Mesendoderm (in vitro differentiated cells): ENCODE measurements around the gene KLRK1.
"Not testable (repeated sequence)": the region's sequence is repeated elsewhere in the genome, so short reads cannot be mapped to it uniquely, and the experiment has no call there.

Source experiments
- DNase-seq: peaks from one replicate; pipeline ENCODE4 v3.0.0; 2013
- H2AK5ac ChIP-seq: 2 replicates; pipeline ENCODE4 v1.6.1; 2013; ENCODE audit warnings: low read length, inconsistent platforms
- H2BK120ac ChIP-seq: 2 replicates; pipeline ENCODE4 v1.6.1; 2013; ENCODE audit warnings: low read depth, mild to moderate bottlenecking, low read length, moderate library complexity, mixed read lengths
- H2BK15ac ChIP-seq: replicated peaks from 2 replicates; pipeline ENCODE4 v1.6.1; 2013; ENCODE audit warnings: low read depth, mild to moderate bottlenecking, moderate library complexity
- H2BK5ac ChIP-seq: 2 replicates; pipeline ENCODE4 v1.6.1; 2013; ENCODE audit warnings: low read length, inconsistent platforms
- H3K18ac ChIP-seq: 2 replicates; pipeline ENCODE4 v1.6.1; 2013; ENCODE audit warnings: mild to moderate bottlenecking, low read length, mixed read lengths
- H3K23ac ChIP-seq: one replicate; pipeline ENCODE4 v1.6.1; 2013; ENCODE audit warnings: low read length
- H3K27ac ChIP-seq: 2 replicates; pipeline ENCODE4 v1.5.1; 2013; ENCODE audit warnings: low read depth, mild to moderate bottlenecking, inconsistent platforms, low read length, moderate library complexity
- H3K27me3 ChIP-seq: 2 replicates; pipeline ENCODE4 v1.6.1; 2013; ENCODE audit warnings: low read length, control low read depth, mild to moderate bottlenecking, inconsistent platforms; ENCODE audit not compliant: insufficient read depth, poor library complexity
- H3K36me3 ChIP-seq: 2 replicates; pipeline ENCODE4 v1.6.1; 2013; ENCODE audit warnings: low read length, inconsistent platforms; ENCODE audit not compliant: control insufficient read depth, insufficient read depth
- H3K4ac ChIP-seq: one replicate; pipeline ENCODE4 v1.6.1; 2013; ENCODE audit warnings: low read depth, mild to moderate bottlenecking, low read length, moderate library complexity
- H3K4me1 ChIP-seq: 2 replicates; pipeline ENCODE4 v1.6.1; 2013; ENCODE audit warnings: low read depth, low read length, inconsistent platforms; ENCODE audit not compliant: control insufficient read depth
- H3K4me2 ChIP-seq: 2 replicates; pipeline ENCODE4 v1.6.1; 2013; ENCODE audit warnings: low read length
- H3K4me3 ChIP-seq: 2 replicates; pipeline ENCODE4 v1.5.1; 2013; ENCODE audit warnings: mild to moderate bottlenecking, low read length
- H3K56ac ChIP-seq: one replicate; pipeline ENCODE4 v1.6.1; 2013; ENCODE audit warnings: low read length
- H3K79me1 ChIP-seq: 2 replicates; pipeline ENCODE4 v1.6.1; 2013; ENCODE audit warnings: low read length, inconsistent platforms
- H3K79me2 ChIP-seq: 2 replicates; pipeline ENCODE4 v1.6.1; 2013; ENCODE audit warnings: mild to moderate bottlenecking, low read length; ENCODE audit not compliant: control insufficient read depth, insufficient read depth
- H3K9ac ChIP-seq: 2 replicates; pipeline ENCODE4 v1.6.1; 2013; ENCODE audit warnings: low read length, inconsistent platforms
- H4K5ac ChIP-seq: one replicate; pipeline ENCODE4 v1.6.1; 2013; ENCODE audit warnings: low read length
- H4K8ac ChIP-seq: one replicate; pipeline ENCODE4 v1.6.1; 2013; ENCODE audit warnings: low read depth, mild to moderate bottlenecking, control low read depth, low read length, moderate library complexity
- WGBS: extraction: QIAGEN DNeasy Blood & Tissue Kit; methylation state at CpG from one replicate; pipeline ENCODE4 v1.1.7; 2013; ENCODE audit warnings: low lambda C conversion rate, missing lambda C conversion rate; ENCODE audit not compliant: insufficient coverage; ENCODE audit errors: extremely low coverage; 5-methylcytosine and 5-hydroxymethylcytosine counted together

Gene KLRK1

GRCh38 chr12:10374624-10375018 lies 15.2 kb downstream of the KLRK1 start:
- no peak overlapping the region for H3K56ac ChIP-seq
- no peak overlapping the region for H3K18ac ChIP-seq
- H2BK5ac ChIP-seq, result no peak overlapping the region
- no peak for DNase-seq
- no peak overlapping the region for H3K4ac ChIP-seq
- no CpG with 5 or more reads among the region's 3 CpGs for whole genome bisulfite sequencing
- H2AK5ac ChIP-seq, result no peak overlapping the region
- H3K27ac ChIP-seq, result no peak overlapping the region
- no peaks in the 10 kb centered on the region for H3K36me3 ChIP-seq
- no peak overlapping the region for H3K9ac ChIP-seq
- H3K4me1 ChIP-seq, result no peaks in the 10 kb centered on the region
- H3K4me2 ChIP-seq, result no peak overlapping the region
- no peaks in the 10 kb centered on the region for H3K79me2 ChIP-seq
- no peak overlapping the region for H4K5ac ChIP-seq
- no peak overlapping the region for H2BK15ac ChIP-seq
- no peak overlapping the region for H2BK120ac ChIP-seq
- no peaks in the 10 kb centered on the region for H3K27me3 ChIP-seq
- H4K8ac ChIP-seq, result no peak overlapping the region
- H3K79me1 ChIP-seq, result no peaks in the 10 kb centered on the region
- H3K23ac ChIP-seq, result no peak overlapping the region
- H3K4me3 ChIP-seq, result no peak overlapping the region

GRCh38 chr12:10372559-10372958 lies 17.3 kb downstream of the KLRK1 start:
- Histone ChIP-seq H3K79me2 (no peaks in the 10 kb centered on the region), H3K18ac (peak overlapping the region; percentile 24), H4K8ac (no peak overlapping the region), H4K5ac (no peak overlapping the region), H2BK5ac (no peak overlapping the region), H2BK120ac (no peak overlapping the region), H3K27me3 (no peaks in the 10 kb centered on the region), H2BK15ac (no peak overlapping the region), H3K79me1 (no peaks in the 10 kb centered on the region), H3K4ac (no peak overlapping the region), H3K9ac (no peak overlapping the region), H3K27ac (no peak overlapping the region), H3K4me3 (no peak overlapping the region), H3K56ac (no peak overlapping the region), H3K4me2 (no peak overlapping the region), H3K4me1 (no peaks in the 10 kb centered on the region), H3K23ac (no peak overlapping the region), H2AK5ac (no peak overlapping the region), H3K36me3 (no peaks in the 10 kb centered on the region)
- no CpG with 5 or more reads among the region's 1 CpG for WGBS
- no peak for DNase-seq

DNA sequence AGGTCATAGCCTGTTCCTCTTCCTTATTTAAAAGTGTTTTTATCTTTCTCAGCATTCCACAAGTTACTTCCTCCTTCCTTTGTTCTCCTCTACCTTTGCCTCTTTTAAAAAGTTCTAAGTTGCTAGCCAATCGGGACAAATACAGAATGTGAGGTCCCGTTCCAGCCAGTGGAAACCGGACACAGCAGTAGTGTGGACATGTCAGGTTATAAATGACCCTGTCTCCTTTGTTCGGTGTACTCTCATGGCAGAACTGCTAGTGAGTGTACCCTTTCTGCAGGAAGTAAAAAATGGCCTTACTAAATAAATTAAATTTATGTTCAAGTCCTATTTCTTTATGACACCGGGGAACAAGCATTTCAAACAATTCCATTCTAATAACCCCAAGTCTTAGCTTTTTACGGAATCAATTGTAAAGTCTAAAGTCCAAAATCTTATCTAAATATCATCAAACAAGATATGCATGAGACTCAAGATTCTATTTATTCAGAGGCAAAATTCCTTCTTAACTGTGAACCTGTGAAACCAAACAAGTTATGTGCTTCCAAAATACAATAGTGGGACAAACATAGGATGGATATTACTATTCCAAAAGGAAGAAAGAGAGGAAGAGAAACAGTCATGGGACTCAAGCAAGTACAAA lies 17.8 kb downstream of the KLRK1 start:
- not testable (repeated sequence) for H3K23ac ChIP-seq, H3K56ac ChIP-seq, H2BK15ac ChIP-seq, H2BK5ac ChIP-seq, H3K9ac ChIP-seq, DNase-seq, H2AK5ac ChIP-seq, H3K27ac ChIP-seq, H3K79me1 ChIP-seq, H3K36me3 ChIP-seq, H3K27me3 ChIP-seq, H2BK120ac ChIP-seq, H3K4me2 ChIP-seq, H4K5ac ChIP-seq, H4K8ac ChIP-seq, H3K79me2 ChIP-seq, H3K18ac ChIP-seq, H3K4me1 ChIP-seq, H3K4me3 ChIP-seq, H3K4ac ChIP-seq
- no CpG with 5 or more reads among the region's 6 CpGs for WGBS

DNA sequence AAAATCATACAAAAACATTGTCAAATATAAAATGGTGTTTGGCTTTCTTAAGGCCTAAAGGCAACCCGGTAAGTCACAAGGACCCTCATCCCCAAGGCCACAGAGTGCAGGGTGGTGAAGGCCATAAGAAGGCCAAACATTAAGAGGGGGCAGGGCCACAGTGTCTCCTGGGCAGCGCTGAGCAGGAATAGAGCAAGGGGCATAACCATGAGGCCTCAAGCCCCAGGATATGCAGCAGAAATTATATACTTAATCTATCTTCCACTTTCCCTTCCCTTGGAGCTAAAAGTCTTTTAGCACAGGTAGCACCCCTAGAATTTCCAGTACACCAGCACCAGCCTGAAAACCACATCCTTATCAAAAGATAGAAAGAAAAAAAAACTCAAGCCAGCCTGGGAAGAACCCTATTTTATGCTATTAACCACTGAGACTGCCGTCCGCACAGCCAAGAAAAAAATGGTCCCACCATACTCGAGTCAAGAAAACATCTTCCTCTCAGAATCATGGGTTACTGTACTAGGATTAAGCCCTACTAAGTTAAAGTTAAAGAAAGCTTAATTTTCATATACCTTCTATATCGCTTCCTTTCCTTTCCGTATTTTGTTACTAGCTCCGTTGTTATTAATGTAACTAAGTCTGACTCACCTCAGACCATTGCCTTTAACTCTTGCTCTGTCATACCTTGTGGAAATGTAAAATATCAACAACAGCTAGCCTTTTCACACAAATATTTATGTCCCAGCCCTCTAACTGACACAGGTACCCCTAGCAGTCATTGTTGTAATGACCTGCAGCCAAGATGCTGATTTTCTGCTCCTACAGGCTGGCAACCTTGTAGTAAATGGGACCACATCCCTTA lies 20.1 kb downstream of the KLRK1 start:
- Histone ChIP-seq H3K18ac (no peak overlapping the region), H4K5ac (no peak overlapping the region), H3K4me1 (peaks cover 4% of the 10 kb centered on the region), H3K4me2 (no peak overlapping the region), H2BK5ac (no peak overlapping the region), H3K23ac (no peak overlapping the region), H2AK5ac (no peak overlapping the region), H3K79me1 (no peaks in the 10 kb centered on the region), H3K9ac (no peak overlapping the region), H4K8ac (no peak overlapping the region), H3K4ac (no peak overlapping the region), H2BK15ac (no peak overlapping the region), H3K4me3 (no peak overlapping the region), H3K36me3 (no peaks in the 10 kb centered on the region), H3K27me3 (no peaks in the 10 kb centered on the region), H3K56ac (no peak overlapping the region), H3K79me2 (no peaks in the 10 kb centered on the region), H3K27ac (no peak overlapping the region), H2BK120ac (no peak overlapping the region)
- DNase-seq, result no peak
- WGBS, result no CpG with 5 or more reads among the region's 8 CpGs

GRCh38 chr12:10368206-10369171 lies 21.4 kb downstream of the KLRK1 start:
- no peaks in the 10 kb centered on the region for H3K27me3 ChIP-seq
- no peak overlapping the region for H3K4me2 ChIP-seq
- no peak overlapping the region for H4K8ac ChIP-seq
- H3K36me3 ChIP-seq, result no peaks in the 10 kb centered on the region
- no peak overlapping the region for H3K56ac ChIP-seq
- H3K4ac ChIP-seq, result no peak overlapping the region
- no peak overlapping the region for H3K9ac ChIP-seq
- H3K23ac ChIP-seq, result no peak overlapping the region
- H3K4me1 ChIP-seq, result peaks cover 12% of the 10 kb centered on the region
- no peak overlapping the region for H2BK5ac ChIP-seq
- no peak overlapping the region for H3K4me3 ChIP-seq
- no peaks in the 10 kb centered on the region for H3K79me2 ChIP-seq
- no peak overlapping the region for H4K5ac ChIP-seq
- no peak overlapping the region for H2BK120ac ChIP-seq
- no CpG with 5 or more reads among the region's 10 CpGs for WGBS
- no peak overlapping the region for H2BK15ac ChIP-seq
- no peaks in the 10 kb centered on the region for H3K79me1 ChIP-seq
- DNase-seq, result no peak
- no peak overlapping the region for H3K27ac ChIP-seq
- no peak overlapping the region for H3K18ac ChIP-seq
- no peak overlapping the region for H2AK5ac ChIP-seq
